ENCODE results near the gene ABHD13.
"Not testable (repeated sequence)": the region's sequence is repeated elsewhere in the genome, so short reads cannot be mapped to it uniquely, and the experiment has no call there.

ABHD13 gene

DNA sequence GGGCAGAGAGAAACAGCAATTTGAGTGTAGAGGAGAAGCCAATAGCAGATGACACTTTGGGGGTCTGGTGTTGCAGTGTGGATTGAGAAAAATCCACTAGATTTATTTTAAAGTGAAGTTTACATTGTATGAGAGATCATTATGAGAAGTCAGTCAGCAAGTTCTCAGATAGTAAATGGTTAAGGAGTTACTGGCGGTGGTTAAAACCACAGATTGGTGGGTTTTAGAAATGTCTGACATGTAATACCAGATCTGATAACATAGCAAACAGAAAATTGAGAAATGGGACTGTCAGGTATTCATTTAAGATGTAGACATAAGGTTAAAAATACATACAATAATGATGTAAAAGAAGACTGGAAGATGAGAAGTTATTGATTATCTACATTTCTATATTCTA lies 7.2 kb downstream of the ABHD13 start:
- no peak for DNase-seq

DNA sequence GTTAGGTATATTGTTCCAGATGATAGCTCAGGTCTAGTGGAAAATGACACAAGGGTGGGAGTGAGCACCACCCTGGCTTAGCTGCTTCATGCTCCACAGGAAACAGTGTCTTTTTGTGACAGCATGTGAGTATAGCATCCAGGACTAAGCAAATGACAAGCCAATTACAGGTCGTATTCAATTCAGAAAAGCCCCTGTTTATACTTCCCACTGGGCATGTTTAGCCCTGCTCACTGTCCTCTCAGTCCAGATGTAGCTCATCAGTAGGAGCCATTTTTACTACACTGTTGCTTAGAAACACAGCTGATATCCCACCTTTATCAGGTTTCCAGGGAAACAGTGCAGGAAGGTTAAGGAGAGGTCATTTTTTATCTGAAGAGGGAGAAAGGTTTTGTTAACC lies 8.0 kb downstream of the ABHD13 start:
- no peak for DNase-seq

DNA sequence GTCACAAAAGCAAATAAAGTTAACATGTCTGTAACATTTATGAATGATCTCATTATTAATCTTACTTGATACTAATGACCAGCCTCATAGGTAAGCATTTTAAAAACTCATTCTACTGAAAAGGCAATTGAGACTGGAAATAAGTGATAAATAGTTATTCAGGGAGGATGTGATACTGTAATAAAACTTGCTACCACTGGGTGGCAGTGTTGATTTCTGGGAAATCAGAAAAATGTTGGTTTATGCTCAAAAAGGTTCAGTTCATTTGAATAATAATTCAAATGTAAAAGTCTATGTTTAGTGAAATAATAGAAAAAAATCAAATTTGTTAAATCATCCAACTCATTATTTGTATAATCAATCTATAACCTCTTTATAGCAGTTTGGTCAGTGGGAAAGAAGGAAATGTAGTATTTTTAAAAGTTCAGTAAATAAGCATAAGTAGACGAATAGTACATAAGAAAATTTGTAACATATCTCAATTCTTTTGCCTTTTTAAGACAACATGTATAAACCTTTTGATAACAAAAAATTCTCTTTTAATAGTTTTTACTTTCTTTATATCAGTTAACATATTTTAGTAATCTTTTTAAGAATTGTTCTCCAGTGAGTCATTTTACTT lies 9.6 kb downstream of the ABHD13 start:
- DNase-seq: no peak

DNA sequence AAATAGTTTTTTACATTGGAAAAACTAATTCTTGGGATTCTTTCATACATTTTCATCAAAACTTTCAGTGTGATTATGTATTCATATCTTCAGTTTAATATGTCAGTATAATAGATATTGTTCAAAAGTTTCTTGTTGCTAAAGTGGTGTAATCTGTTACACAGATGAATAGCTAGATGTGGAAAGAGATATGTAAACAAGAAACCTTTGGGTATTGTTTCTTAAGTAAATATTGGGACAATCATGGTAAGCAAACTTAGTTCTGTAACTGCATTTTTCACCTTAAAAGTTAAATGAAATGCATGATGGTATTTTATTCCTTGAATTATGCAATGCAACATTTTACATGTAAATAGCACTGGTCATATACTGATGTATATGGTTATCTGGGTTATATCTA lies 12.2 kb downstream of the ABHD13 start:
- no peak for DNase-seq

DNA sequence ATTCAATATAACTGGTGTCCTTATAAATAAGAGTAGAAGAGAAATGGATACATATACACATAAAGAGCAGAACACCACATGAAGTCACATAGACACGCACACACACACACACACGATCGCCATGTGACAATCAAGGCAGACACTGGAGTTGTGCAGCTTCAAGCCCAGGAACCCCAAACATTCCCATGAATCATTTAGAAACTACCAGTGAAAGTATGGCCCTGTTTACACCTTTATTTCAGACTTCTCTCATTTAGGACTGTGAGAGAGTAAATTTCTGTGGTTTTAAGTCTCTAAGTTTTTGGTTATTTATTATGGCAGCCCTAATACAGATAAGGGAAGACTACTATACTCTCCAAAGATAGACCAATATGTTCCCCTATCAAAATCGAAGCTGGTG lies 31.0 kb downstream of the ABHD13 start:
- no peak for DNase-seq

DNA sequence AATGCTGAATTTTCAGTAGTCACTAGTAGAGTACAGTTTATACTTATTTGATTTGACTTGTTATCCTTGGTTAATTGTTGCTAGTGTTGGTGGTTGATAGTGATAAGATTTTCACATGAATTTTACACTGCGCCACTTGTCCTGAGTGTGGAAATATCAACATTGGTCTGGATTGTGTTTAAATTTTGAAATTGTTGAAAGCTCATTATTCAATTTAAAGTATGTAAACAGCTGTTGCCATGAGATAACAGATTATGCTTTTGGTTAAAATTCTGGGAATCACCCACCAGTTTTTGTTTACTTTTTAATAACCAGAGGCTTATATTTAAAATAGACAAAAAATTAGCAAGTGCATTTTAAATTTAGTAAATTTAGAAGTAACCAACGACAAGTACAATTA lies 39.1 kb downstream of the ABHD13 start:
- no peak for DNase-seq

DNA sequence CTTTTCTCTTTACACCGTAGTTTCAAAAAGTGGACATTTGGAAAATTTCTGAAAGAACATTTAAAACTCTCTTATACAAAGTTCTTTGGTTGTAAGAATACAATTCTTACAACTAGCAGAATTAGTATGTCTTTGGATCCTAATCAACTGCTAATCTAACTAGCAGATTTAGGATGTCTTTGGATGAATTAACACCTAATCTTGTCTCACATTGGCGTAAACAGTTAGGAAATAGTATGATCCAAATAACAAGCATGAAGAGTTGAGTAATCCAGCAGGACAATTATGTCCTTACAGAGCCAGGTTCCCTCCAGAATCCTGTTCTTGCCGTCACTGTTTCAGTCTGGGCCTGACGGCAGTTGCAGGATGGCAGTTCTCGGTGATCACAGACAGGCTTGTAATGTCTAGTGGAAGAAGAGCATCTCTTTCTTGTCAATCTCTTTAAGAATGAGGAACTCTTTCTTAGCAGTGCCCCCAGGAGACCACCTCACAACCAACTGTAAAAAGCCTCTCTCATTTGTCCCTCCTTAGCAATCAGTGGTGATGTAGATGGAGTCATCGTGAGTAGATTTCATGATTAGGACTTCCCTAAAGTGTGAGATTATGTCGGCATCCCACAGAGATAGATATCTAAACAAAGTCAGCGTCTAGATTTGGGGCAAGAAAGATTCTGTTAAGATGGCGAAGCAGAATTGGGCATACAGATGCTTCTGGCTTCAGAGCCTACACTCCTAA lies 45.6 kb downstream of the ABHD13 start:
- DNase-seq: no peak

DNA sequence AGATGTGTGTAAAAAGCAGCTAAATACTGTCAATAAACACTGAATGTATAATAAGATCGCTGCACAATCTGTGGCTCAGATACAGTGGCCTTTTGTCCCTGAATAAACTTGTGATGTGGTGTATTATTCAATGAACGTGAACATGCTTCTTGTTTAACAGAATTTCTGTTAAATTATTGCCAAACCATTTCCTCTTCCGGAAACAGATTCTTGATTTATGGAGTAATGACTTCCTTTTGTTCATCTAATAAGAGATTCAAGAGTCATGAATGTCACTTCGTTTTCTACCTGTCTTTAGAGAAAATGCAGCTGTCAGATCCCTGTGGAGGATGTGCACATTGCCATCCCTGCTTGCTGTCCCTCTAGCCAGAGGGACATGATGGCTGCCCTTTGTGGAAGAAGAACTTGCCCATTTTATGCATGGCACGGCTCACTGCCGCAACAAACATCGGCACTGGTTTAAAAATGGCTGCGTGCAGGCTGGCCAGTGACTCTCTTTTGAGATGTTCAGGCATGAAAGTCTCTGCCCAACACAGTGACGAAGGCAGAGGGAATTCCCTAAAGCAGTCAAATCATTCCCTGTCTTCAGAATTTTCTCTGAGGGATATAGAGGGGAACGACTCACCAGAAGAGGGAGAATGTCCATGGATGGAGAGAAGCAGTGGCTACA lies 48.3 kb downstream of the ABHD13 start:
- DNase-seq: no peak

DNA sequence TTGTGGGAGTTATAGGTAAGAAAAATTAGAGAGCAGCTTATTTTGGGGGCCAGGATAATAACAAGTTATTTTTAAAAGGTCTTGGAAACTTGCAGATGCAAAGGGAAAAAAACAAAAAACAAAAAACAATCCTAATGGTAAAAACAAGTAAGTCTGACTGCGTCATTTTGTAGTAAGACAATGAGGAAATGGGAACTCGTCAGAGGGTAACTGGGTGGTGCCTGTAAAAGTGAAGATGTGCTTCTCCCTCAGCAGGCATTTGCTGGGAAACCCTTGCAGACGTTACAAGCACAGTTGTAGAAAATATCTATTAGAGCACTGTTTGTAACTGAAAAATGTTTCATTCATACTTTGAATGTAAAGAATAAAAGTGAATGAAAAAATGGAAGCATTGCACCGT lies 49.2 kb downstream of the ABHD13 start:
- DNase-seq: no peak

DNA sequence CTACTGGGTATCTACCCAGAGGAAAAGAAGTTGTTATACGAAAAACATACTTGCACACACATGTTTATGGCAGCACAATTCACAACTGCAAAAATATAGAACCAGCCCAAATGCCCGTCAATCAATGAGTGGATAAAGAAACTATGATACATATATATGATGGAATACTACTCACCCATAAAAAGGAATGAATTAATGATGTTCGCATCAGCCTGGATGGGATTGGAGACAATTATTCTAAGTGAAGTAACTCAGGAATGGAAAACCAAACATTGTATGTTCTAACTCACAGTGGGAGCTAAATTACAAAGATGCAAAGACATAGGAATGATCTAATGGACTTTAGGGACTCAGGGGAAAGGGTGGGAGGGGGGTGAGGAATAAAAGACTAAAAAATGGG lies 49.7 kb downstream of the ABHD13 start:
- not testable (repeated sequence) for DNase-seq

DNA sequence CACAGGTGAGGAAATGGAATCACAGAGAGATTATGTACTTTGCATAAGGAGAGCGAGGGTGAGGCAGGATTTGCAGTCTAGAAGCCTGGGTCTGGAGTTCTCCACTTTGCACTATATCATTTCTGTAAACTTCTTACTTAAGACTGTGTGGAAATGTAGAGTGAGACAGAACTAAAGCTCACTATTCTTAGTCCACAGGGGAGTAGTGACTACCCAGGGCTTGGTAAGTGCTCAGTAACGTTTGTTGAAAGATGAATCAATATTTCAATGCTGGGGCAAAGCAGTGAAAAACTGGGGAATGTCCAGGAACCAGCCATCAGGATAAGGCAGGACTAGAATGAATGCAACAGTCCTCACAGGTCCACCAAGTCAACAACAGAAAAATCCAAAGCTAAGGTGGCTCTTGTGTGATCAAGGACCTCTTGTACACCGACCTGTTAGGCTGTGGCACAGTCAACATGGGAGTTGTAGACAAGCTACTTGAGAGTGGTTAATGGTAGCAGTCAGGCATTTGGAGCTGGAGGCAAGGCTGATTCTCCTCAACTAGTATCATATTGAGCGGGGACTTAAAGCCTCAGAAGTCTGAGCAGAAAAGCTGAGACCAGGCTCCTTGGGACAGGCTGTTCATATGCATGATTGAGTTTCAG lies 50.4 kb downstream of the ABHD13 start:
- DNase-seq: no peak

DNA sequence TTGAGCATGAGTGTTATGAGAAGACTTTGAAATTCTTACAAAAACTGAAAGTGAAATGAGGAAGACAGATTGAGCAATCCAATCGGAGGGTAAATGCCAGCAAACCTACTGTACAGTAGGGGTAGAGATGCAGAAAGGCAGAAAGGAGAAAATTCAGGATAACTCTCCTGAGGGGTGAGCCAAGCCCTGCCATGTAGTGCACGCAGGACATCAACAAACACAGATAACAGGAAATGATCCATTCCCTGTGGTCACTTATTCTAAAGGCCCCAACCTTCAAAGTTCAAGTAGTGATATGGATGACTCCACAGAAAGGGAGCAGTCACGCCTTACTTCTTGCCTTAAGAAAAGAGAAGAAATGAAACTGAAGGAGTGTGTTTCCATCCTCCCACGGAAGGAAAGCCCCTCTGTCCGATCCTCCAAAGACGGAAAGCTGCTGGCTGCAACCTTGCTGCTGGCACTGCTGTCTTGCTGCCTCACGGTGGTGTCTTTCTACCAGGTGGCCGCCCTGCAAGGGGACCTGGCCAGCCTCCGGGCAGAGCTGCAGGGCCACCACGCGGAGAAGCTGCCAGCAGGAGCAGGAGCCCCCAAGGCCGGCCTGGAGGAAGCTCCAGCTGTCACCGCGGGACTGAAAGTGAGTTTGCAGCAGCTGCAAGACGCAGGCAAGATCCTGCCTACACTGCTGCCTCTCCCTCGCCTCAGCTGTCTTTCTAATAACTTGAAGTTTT lies 51.6 kb downstream of the ABHD13 start, which contains the start of gene TNFSF13B:
Gene TNFSF13B, plus strand, starts transcription at position 118 of the 728 bp plus-strand sequence. Its CDS starts 178 bp downstream, at position 296.
- DNase-seq: peak; percentile 25 to 55

DNA sequence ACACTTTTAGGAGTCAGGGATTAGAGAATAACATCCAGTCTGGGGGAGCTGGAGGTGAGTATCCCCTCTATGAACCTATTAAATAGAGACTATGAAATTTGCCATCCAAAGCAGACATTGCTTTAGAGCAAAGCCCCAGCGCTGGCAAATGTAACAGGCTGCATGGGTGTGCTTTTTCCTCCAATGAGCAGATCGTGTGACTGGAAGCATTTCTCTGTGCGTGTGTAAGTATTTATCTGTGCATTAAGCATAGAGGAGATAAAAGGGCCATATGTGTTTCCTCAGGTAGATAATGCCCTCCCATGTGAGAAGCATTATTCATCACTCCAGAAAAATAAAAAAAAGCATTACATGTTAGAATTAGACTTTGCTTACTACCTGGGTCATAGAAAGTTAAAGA lies 52.2 kb downstream of the ABHD13 start:
- no peak for DNase-seq

DNA sequence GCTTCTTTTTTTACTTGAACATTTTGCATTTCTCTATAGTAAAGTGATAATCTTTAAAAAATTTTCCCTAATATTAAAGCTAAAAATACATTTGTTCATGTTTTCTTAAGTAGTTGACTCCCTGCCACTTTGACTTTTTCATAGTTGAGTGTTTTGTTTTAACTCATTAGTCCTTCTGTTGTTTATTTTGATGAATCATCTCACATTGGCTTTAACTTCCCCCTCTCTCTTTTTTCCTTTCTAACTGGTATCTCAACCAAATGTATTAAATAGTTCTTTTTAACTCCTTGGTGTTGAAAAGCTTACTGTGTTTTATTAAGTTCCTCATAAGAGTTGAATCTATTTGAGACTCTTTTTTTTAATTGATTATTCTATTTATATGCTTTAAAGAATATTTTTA lies 54.1 kb downstream of the ABHD13 start:
- DNase-seq: no peak

DNA sequence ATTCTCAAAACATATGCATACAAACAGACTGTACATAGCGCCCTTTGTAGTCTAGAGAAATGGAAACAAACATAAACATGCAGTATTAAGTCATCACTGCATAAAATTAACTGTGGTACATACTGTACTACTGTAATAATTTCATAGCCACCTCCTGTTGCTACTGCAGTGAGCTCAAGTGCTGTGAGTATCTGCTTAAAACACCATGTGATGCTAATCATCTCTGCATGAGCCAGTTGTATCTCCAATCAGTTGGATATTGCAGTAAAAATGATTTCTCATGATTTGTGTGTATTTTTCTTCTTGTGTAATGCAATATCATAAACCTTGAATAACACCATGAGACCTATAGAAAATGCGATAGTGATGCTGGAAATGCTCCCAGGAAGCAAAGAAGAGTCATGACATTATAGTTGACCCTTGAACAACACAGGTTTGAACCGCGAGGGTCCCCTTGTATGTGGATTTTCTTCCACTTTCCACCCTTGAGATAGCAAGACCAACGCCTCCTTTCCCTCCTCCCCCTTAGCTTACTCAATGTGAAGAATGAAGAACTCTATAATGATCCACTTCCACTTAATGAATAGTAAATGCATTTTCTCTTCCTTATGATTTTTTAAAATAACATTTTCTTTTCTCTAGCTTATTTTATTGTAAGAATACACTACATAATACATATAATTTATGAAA lies 55.4 kb downstream of the ABHD13 start:
- no peak for DNase-seq

DNA sequence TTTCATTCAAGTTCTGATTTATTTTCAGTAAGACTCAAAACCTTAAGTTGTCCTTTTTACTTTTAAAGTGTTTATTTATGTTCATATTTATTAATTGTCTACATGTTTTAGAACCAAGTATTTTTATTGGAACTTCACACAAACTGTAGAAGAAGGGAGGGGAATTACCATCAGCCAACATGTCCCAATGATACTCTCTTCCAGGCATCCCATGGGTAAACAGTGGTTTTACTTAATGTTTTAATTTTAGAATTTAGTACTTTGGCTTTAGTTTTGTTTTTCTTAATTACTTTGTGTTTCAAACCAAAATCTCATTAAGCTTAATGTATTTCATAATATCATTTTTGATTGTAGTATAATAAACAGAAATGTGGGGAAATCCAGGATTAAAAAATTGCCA lies 56.5 kb downstream of the ABHD13 start:
- DNase-seq: no peak

DNA sequence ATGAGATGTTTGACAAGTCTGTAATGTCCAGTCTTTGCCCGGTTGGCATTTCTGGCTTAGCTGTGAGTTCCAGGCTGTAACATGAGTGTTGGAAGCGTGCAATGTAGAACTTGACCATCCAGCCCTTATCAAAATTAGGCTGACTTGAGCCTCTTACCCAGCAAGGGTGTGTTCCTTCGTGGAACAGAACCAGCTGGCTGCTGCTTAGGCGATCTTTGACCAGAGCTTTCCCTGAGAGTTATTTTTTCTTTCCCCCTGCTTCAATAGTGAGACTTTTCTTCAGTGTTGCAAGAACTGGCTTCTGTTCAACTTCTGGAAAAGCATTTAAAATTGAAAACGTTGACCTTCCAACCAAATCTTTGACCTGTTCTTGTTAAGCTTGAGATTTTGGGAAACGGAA lies 57.9 kb downstream of the ABHD13 start:
- DNase-seq: no peak

DNA sequence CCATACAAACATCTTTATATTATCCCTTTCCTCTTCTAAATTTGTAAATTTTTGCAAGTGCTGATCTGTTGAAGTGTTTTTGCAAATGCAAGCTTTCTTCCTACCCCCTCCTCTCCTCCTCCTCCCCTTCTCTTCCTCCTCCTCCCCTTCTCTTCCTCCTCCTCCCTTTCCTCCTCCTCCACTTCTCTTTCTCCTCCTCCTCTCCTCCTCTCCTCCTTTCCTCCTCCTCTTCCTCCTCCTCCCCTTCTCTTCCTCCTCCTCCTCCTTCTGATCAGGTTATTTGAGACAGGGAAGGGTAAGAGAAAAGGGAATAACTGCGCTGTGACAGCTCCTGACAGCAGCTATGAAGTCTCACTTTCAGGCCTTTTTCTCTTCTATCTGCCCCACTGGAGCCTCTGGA lies 60.3 kb downstream of the ABHD13 start:
- no peak for DNase-seq

DNA sequence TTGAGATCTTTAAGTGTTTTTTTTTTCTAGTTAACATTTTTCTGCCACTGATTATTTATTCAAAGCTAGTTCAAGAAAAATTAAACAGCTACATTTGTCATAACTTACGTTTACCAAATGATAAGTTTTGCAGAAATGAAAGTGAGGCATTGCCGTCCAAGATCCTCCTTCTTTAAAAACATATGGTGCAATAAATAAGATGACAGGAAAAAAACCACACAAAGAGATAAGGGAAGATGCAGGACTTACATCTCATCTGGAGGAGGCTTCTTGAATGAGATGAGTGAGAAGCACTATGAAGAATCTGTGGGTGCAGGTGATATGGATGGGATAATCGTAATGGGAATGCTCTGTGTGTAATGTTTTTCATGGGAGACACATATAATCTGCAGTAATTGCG lies 63.7 kb downstream of the ABHD13 start:
- DNase-seq: no peak

DNA sequence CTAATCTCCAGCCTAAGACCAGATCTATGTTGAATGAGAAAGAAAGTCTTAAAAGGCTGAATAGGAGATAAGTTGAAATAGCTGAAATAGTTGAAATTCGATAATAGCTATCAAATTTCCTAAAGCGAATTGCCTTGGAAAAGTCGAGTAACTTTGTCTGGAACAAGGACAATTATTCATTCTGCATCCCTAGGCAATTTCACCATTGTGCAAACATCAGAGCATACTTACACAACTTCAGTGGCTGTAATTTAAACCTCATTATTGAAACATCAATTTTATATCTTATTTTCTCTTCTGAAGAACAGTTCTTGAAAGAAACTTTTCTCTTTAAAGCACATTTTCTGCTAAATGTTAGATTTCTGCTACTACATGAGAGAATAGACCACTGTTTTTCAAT lies 64.9 kb downstream of the ABHD13 start:
- DNase-seq: no peak
